ENCODE measurements around the gene SRSF7.
"Not testable (repeated sequence)": the region's sequence is repeated elsewhere in the genome, so short reads cannot be mapped to it uniquely, and the experiment has no call there.

The SRSF7 gene

GRCh38 chr2:38792751-38793150 is 41.6 kb upstream of the SRSF7 start:
- H3K4me3 ChIP-seq (ENCODE audit: low read depth, low read length), result no peak overlapping the region
- H3K27ac ChIP-seq (ENCODE audit: extremely low read depth, low read depth, low read length), result no peak overlapping the region
- ChIA-PET POLR2A (interaction anchor here (6.6 kb wide), 1 partner anchor 42 kb away, joined by 85 read pairs; the partner anchor contains the start of gene SRSF7), CTCF (interaction anchor here (0.6 kb wide), 1 partner anchor 29 kb away, joined by 6 read pairs; no protein-coding TSS in a partner anchor)
- H3K9me3 ChIP-seq (ENCODE audit: control insufficient read depth, insufficient read depth, low read depth, low read length), result no peaks in the 10 kb centered on the region
- TF ChIP-seq HOXC10 (CRISPR knock-in tag; IDR thresholded peaks at IDR 0.05) (no peak), HIC1 (tag by site-specific recombination; IDR thresholded peaks at IDR 0.05) (no peak), KLF7 (tag by site-specific recombination; IDR thresholded peaks at IDR 0.05; ENCODE audit: borderline replicate concordance) (no peak), ZNF48 (tag by site-specific recombination; IDR thresholded peaks at IDR 0.05) (no peak), ZFP37 (tag by site-specific recombination; IDR thresholded peaks at IDR 0.05) (no peak), ZNF530 (tag by site-specific recombination; IDR thresholded peaks at IDR 0.05; ENCODE audit: low read depth) (no peak), ZNF311 (tag by site-specific recombination; IDR thresholded peaks at IDR 0.05; ENCODE audit: borderline replicate concordance) (no peak), EGR2 (tag by site-specific recombination; IDR thresholded peaks at IDR 0.05; ENCODE audit: low read depth) (no peak), ZNF148 (tag by site-specific recombination; IDR thresholded peaks at IDR 0.05; ENCODE audit: borderline replicate concordance) (no peak), ZSCAN16 (tag by site-specific recombination; IDR thresholded peaks at IDR 0.05) (no peak), ZNF398 (tag by site-specific recombination; IDR thresholded peaks at IDR 0.05) (no peak), ZNF211 (tag by site-specific recombination; IDR thresholded peaks at IDR 0.05; ENCODE audit: low read depth) (no peak), KLF1 (tag by site-specific recombination; IDR thresholded peaks at IDR 0.05) (no peak), ZNF146 (tag by site-specific recombination; IDR thresholded peaks at IDR 0.05) (no peak)
- H3K4me1 ChIP-seq (ENCODE audit: control insufficient read depth, insufficient read depth, low read length), result no peaks in the 10 kb centered on the region
- H3K36me3 ChIP-seq (ENCODE audit: control insufficient read depth in 2 of 2, insufficient read depth in 1 of 2, low read length in 2 of 2), result no peaks in the 10 kb centered on the region; a peak in 1 of 3 replicates

- POLR2A ChIA-PET; H3K4me1 ChIP-seq (ENCODE audit: control insufficient read depth, insufficient read depth, low read length); H3K4me3 ChIP-seq (ENCODE audit: low read depth, low read length); H3K36me3 ChIP-seq (ENCODE audit: control insufficient read depth in 2 of 2, insufficient read depth in 1 of 2, low read length in 2 of 2); H3K27ac ChIP-seq (ENCODE audit: extremely low read depth, low read depth, low read length); H3K9me3 ChIP-seq (ENCODE audit: control insufficient read depth, insufficient read depth, low read depth, low read length): not testable (repeated sequence)
- CTCF ChIA-PET, result interaction anchor here (0.6 kb wide), 1 partner anchor 29 kb away, joined by 6 read pairs; no protein-coding TSS in a partner anchor
These were observed 41.2 kb upstream of the SRSF7 start for GRCh38 chr2:38792321-38792720.

GRCh38 chr2:38791744-38792143 is 40.6 kb upstream of the SRSF7 start:
- ChIA-PET POLR2A (interaction anchor here (0.7 kb wide), 1 partner anchor 40 kb away, joined by 6 read pairs; the partner anchor contains the start of gene SRSF7), CTCF (no interaction called here)
- Histone ChIP-seq H3K4me1 (ENCODE audit: control insufficient read depth, insufficient read depth, low read length) (no peaks in the 10 kb centered on the region), H3K27ac (ENCODE audit: extremely low read depth, low read depth, low read length) (no peak overlapping the region), H3K9me3 (ENCODE audit: control insufficient read depth, insufficient read depth, low read depth, low read length) (no peaks in the 10 kb centered on the region), H3K36me3 (ENCODE audit: control insufficient read depth in 2 of 2, insufficient read depth in 1 of 2, low read length in 2 of 2) (no peaks in the 10 kb centered on the region; a peak in 1 of 3 replicates), H3K4me3 (ENCODE audit: low read depth, low read length) (no peak overlapping the region)
- no peak for TF ChIP-seq ZNF449 (tag by site-specific recombination; IDR thresholded peaks at IDR 0.05)
- TF ChIP-seq ZNF174 (tag by site-specific recombination; IDR thresholded peaks at IDR 0.05), result no peak
- no peak for TF ChIP-seq ZNF404 (tag by site-specific recombination; IDR thresholded peaks at IDR 0.05)
- TF ChIP-seq, protein P1, sequence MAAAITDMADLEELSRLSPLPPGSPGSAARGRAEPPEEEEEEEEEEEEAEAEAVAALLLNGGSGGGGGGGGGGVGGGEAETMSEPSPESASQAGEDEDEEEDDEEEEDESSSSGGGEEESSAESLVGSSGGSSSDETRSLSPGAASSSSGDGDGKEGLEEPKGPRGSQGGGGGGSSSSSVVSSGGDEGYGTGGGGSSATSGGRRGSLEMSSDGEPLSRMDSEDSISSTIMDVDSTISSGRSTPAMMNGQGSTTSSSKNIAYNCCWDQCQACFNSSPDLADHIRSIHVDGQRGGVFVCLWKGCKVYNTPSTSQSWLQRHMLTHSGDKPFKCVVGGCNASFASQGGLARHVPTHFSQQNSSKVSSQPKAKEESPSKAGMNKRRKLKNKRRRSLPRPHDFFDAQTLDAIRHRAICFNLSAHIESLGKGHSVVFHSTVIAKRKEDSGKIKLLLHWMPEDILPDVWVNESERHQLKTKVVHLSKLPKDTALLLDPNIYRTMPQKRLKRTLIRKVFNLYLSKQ (tag by site-specific recombination; IDR thresholded peaks at IDR 0.05; ENCODE audit: borderline replicate concordance), result no peak
- no peak for TF ChIP-seq ZNF423 (tag by site-specific recombination; IDR thresholded peaks at IDR 0.05)
- no peak for TF ChIP-seq ZIC2 (tag by site-specific recombination; IDR thresholded peaks at IDR 0.05)
- TF ChIP-seq, protein P2, sequence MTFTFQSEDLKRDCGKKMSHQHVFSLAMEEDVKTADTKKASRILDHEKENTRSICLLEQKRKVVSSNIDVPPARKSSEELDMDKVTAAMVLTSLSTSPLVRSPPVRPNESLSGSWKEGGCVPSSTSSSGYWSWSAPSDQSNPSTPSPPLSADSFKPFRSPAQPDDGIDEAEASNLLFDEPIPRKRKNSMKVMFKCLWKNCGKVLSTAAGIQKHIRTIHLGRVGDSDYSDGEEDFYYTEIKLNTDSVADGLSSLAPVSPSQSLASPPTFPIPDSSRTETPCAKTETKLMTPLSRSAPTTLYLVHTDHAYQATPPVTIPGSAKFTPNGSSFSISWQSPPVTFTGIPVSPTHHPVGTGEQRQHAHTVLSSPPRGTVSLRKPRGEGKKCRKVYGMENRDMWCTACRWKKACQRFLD (tag by site-specific recombination; IDR thresholded peaks at IDR 0.05), result no peak
- no peak for TF ChIP-seq ZBTB48 (tag by site-specific recombination; IDR thresholded peaks at IDR 0.05)

All from HEK293 (cell line).